Endothelial cell of umbilical vein (primary cell): ENCODE results near the gene ZSWIM4. TPM values are rescaled to one million over a fixed set of nuclear protein-coding genes. Genes with fewer than 3 reads are reported as not detected.

Experiments
- BruUV-seq: library from RNA; stranded (reverse); fragments of 400-500 nt; replicated peaks from 2 replicates; lab custom pipeline; 2021; lab: Mats Ljungman, UMichigan
- CTCF ChIA-PET: fragments of 300-600, 350-600 bp; sonication (Branson Sonifier 250); formaldehyde crosslinking; loops from one replicate; lab custom pipeline; 2021; ENCODE audit warnings: antibody characterized with exemption, inconsistent platforms; lab: Charles Lee
- POLR2A ChIA-PET: fragments of 300-600, 350-600 bp; sonication (Branson Sonifier 250); formaldehyde crosslinking; loops from one replicate; lab custom pipeline; 2021; ENCODE audit warnings: antibody characterized with exemption, inconsistent platforms; lab: Charles Lee
- DNase-seq: peaks from one replicate; pipeline ENCODE4 v3.0.0-alpha.2; 2011; ENCODE audit warnings: low read depth, low spot score
- FAIRE-seq: peaks from 2 replicates; lab custom pipeline; 2011; peaks lifted over from hg19 to GRCh38; lab: Jason Lieb, UNC
- H2AFZ ChIP-seq: 2 replicates; pipeline ENCODE4 v1.6.0; 2012; ENCODE audit warnings: low read depth, low read length, control low read depth, inconsistent platforms
- H3K27ac ChIP-seq: 2 replicates; pipeline ENCODE4 v1.5.1; 2011; ENCODE audit warnings: low read depth, mild to moderate bottlenecking, control low read depth, low read length, moderate library complexity; ENCODE audit not compliant: insufficient read depth
- H3K27me3 ChIP-seq, 2 experiments: 2 replicates each; pipeline versions ENCODE4 v1.6.0 to v1.6.1; 2011; ENCODE audit warnings: low read length in 2 of 2, mixed read lengths in 1 of 2; ENCODE audit not compliant: control insufficient read depth in 2 of 2, insufficient read depth in 2 of 2
- H3K36me3 ChIP-seq, 2 experiments: 2 replicates in 1 of 2; 3 replicates in 1 of 2; pipeline ENCODE4 v1.5.1; 2011; ENCODE audit warnings: low read length in 2 of 2, mild to moderate bottlenecking in 1 of 2, moderate library complexity in 1 of 2; ENCODE audit not compliant: control insufficient read depth in 2 of 2, insufficient read depth in 2 of 2; ENCODE audit errors: extremely low read depth in 1 of 2
- H3K4me1 ChIP-seq: 3 replicates; pipeline ENCODE4 v1.5.1; 2011; ENCODE audit warnings: mild to moderate bottlenecking, low read length; ENCODE audit not compliant: control insufficient read depth, insufficient read depth; ENCODE audit errors: extremely low read depth
- H3K4me2 ChIP-seq: 2 replicates; pipeline ENCODE4 v1.6.1; 2011; ENCODE audit warnings: low read length, control low read depth, mixed read lengths; ENCODE audit not compliant: insufficient read depth
- H3K4me3 ChIP-seq, 3 experiments: fragments of 200-600 bp in 1 of 3; sonication (generic), shearing (Covaris generic) in 1 of 3; replicated peaks in 1 of 3; 2 replicates each; pipeline ENCODE4 v1.5.1; 2011 to 2016; ENCODE audit warnings: control low read depth in 3 of 3, low read length in 3 of 3, mild to moderate bottlenecking in 2 of 3, inconsistent platforms in 1 of 3, low read depth in 1 of 3, moderate library complexity in 1 of 3; ENCODE audit not compliant: insufficient read depth in 1 of 3
- H3K79me2 ChIP-seq: 2 replicates; pipeline ENCODE4 v1.6.0; 2012; ENCODE audit warnings: low read length, inconsistent platforms; ENCODE audit not compliant: control insufficient read depth, insufficient read depth
- H3K9ac ChIP-seq: replicated peaks from 2 replicates; pipeline ENCODE3; 2011; ENCODE audit warnings: low read length, control low read depth; ENCODE audit not compliant: insufficient read depth; ENCODE audit errors: extremely low read depth
- H3K9me1 ChIP-seq: replicated peaks from 3 replicates; pipeline ENCODE4 v1.6.0; 2011; ENCODE audit warnings: mild to moderate bottlenecking, low read length; ENCODE audit not compliant: control insufficient read depth, insufficient read depth; ENCODE audit errors: extremely low read depth
- H3K9me3 ChIP-seq: replicated peaks from 2 replicates; pipeline ENCODE4 v1.5.1; 2012; ENCODE audit warnings: low read length, inconsistent platforms; ENCODE audit not compliant: control insufficient read depth, insufficient read depth
- H4K20me1 ChIP-seq: replicated peaks from 2 replicates; pipeline ENCODE3; 2011; ENCODE audit warnings: mild to moderate bottlenecking, low read length; ENCODE audit not compliant: control insufficient read depth, insufficient read depth; ENCODE audit errors: extremely low read depth
- CTCF ChIP-seq, 2 donors: IDR thresholded peaks; 1 replicate in 1 of 2; 2 replicates in 1 of 2; pipeline ENCODE4 v1.5.1; 2011; ENCODE audit warnings: low read length in 2 of 2, mild to moderate bottlenecking in 2 of 2, moderate library complexity in 2 of 2, control low read depth in 1 of 2, inconsistent platforms in 1 of 2, low read depth in 1 of 2; ENCODE audit not compliant: insufficient read depth in 1 of 2; ENCODE audit errors: extremely low read depth in 1 of 2
- EZH2 ChIP-seq: IDR thresholded peaks from 2 replicates; pipeline ENCODE4 v1.6.1; 2012; ENCODE audit warnings: borderline replicate concordance, low read depth, mild to moderate bottlenecking, moderate library complexity, low read length, inconsistent platforms; ENCODE audit not compliant: severe bottlenecking
- FOS ChIP-seq: IDR thresholded peaks from 2 replicates; pipeline ENCODE4 v1.6.1; 2011; ENCODE audit warnings: mild to moderate bottlenecking, low read length, moderate library complexity, borderline replicate concordance; ENCODE audit not compliant: insufficient read depth
- GATA2 ChIP-seq: IDR thresholded peaks from 2 replicates; pipeline ENCODE4 v1.7.0; 2011; ENCODE audit warnings: low read depth, mild to moderate bottlenecking, moderate library complexity, mixed read lengths, low read length; ENCODE audit not compliant: insufficient read length, insufficient read depth
- JUN ChIP-seq: IDR thresholded peaks from 2 replicates; pipeline ENCODE4 v1.6.1; 2011; ENCODE audit warnings: borderline replicate concordance, low read depth; ENCODE audit not compliant: insufficient read length, insufficient read depth
- MAX ChIP-seq: IDR thresholded peaks from 2 replicates; pipeline ENCODE4 v1.6.1; 2011; ENCODE audit not compliant: insufficient read depth, insufficient read length
- MYC ChIP-seq: IDR thresholded peaks from one replicate; pipeline ENCODE4 v1.6.1; 2011; ENCODE audit warnings: mild to moderate bottlenecking, low read depth, low read length
- POLR2A ChIP-seq: IDR thresholded peaks from 2 replicates; pipeline ENCODE4 v1.6.1; 2012; ENCODE audit warnings: low read depth, mild to moderate bottlenecking, control low read depth, low read length
- POLR2AphosphoS5 ChIP-seq: IDR thresholded peaks from 2 replicates; pipeline ENCODE4 v1.6.1; 2012; ENCODE audit warnings: low read depth, mild to moderate bottlenecking, control low read depth, low read length, moderate library complexity; ENCODE audit not compliant: insufficient read depth
- dilution Hi-C: fragments of 300-500 bp; cut with MboI; formaldehyde crosslinking; loops from one replicate; pipeline ENCODE4 v1.15.0; 2019; ENCODE audit warnings: low sequenced_read_pairs; ENCODE audit not compliant: extremely low pct_ligation_motif_present
- intact Hi-C: fragments of 100-400 bp; cut with micrococcal nuclease; formaldehyde crosslinking; loops from one replicate; pipeline ENCODE4 v1.10.0; 2022
- polyA plus RNA-seq, 4 experiments: library from polyadenylated mRNA; depleted of rRNA in 3 of 4; stranded (reverse) in 3 of 4; unstranded in 1 of 4; fragments of >200 nt; gene quantifications; 2 replicates each; pipeline versions ENCODE4 v1.2.1 to v1.2.3, GENCODE V29; 2011 to 2012; ENCODE audit warnings: missing spikeins in 1 of 4
- total RNA-seq: library from RNA; stranded (reverse); gene quantifications from 2 replicates; pipeline ENCODE4 v1.2.3, GENCODE V29; 2021

ZSWIM4 gene
- total and polyA plus RNA-seq, 2 donors (not counting 3 experiments of a cell fraction or from before 2014, with no cell fraction given): 12.7 to 26.6 TPM

GRCh38 chr19:13873834-13874515 lies 78.7 kb downstream of the ZSWIM4 start:
- no TSS peak for BruUV-seq
- Histone ChIP-seq H3K79me2 (no peaks in the 10 kb centered on the region), H3K4me3 (no peak overlapping the region), H3K4me2 (no peak overlapping the region), H3K4me1 (no peaks in the 10 kb centered on the region), H4K20me1 (no peaks in the 10 kb centered on the region), H3K9me1 (no peaks in the 10 kb centered on the region), H2AFZ (no peak overlapping the region), H3K27ac (no peak overlapping the region), H3K9ac (no peak overlapping the region), H3K9me3 (no peaks in the 10 kb centered on the region), H3K36me3 (no peaks in the 10 kb centered on the region), H3K27me3 (no peaks in the 10 kb centered on the region)
- DNase-seq: no peak
- dilution Hi-C loops (no loop called here), intact Hi-C loops (no loop called here)
- ChIA-PET POLR2A (interaction anchor here (0.6 kb wide), 1 partner anchor 98 kb away, joined by 9 read pairs; no protein-coding TSS in a partner anchor), CTCF (interaction anchor here (1.7 kb wide), 1 partner anchor 12 kb away, joined by 7 read pairs; no protein-coding TSS in a partner anchor)
- TF ChIP-seq POLR2AphosphoS5: no peak
- TF ChIP-seq JUN: no peak
- TF ChIP-seq MYC: no peak
- TF ChIP-seq GATA2: no peak
- no peak for TF ChIP-seq FOS
- no peak for TF ChIP-seq EZH2
- no peak for TF ChIP-seq POLR2A
- TF ChIP-seq CTCF (IDR thresholded peaks at IDR 0.05; ENCODE audit: extremely low read depth in 1 of 2, insufficient read depth in 1 of 2, low read depth in 1 of 2, low read length in 2 of 2): no peak
- TF ChIP-seq MAX: no peak
- FAIRE-seq: no peak
